GM18867 (cell line): Measurements from ENCODE around the gene DGKD.

Experiments used
- ATAC-seq: cut with Tn5 transposase; IDR thresholded peaks from one replicate; pipeline ENCODE4 v1.9.1; 2021; ENCODE audit warnings: mild to moderate bottlenecking, moderate library complexity; ENCODE audit not compliant: unreplicated experiment

The DGKD gene

GRCh38 chr2:233409286-233409991 is 55.1 kb downstream of the DGKD start:
- ATAC-seq, result no peak

GRCh38 chr2:233410196-233410760 is 56.0 kb downstream of the DGKD start:
- no peak for ATAC-seq

DNA sequence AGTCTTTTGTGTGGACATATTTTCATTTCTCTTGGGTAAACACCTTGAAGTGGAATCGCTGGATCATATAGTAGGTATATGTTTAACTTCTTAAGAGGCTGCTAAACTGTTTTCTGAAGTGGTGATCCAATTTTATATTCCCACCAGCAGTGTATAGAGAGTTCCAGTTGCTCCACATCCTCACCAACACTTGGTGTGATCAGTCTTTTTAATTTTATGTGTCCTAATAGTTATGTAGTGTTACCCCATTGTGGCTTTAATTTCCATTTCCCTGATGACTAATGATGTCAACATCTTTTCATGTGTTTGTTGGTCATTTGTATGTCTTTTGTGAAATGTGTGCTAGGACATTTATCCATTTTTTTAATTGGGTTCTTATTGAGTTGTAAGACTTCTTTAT is 56.9 kb downstream of the DGKD start:
- ATAC-seq, result no peak

DNA sequence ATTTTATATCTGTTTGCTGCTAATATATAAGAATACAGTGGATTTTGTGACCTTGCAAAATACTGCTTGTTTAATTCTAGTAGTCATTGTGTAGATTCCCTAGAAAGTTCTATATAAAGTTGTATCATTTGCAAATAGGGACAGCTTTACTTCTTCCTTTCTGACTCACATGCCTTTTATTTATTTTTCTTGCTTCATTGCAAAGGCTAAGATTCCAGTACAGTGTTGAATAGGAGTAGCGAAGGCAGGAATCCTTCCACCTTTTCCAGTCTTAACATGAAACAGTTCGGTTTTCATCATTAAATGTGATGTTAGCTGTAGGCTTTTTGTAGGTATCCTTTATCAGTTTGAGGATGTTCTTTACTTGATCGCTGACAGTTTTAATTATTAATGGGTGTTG is 58.1 kb downstream of the DGKD start:
- no peak for ATAC-seq

DNA sequence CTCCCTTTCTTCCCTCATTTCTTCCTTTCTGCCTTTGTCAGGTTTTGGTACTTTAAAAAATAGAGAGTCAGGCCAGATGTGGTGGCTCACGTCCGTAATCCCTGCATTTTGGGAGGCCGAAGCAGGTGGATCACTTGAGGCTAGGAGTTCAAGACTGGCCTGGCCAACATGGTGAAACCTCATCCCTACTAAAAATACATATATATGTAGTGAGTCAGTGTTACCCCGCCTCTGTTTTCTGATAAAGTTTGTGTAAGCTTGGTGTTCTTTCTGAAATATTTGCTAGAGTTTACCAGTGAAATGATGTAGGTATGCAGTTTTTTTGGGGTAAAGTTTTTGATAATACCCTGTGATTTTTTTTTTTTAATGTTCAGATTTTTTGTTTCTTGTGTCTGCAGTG is 58.8 kb downstream of the DGKD start:
- ATAC-seq, result no peak

DNA sequence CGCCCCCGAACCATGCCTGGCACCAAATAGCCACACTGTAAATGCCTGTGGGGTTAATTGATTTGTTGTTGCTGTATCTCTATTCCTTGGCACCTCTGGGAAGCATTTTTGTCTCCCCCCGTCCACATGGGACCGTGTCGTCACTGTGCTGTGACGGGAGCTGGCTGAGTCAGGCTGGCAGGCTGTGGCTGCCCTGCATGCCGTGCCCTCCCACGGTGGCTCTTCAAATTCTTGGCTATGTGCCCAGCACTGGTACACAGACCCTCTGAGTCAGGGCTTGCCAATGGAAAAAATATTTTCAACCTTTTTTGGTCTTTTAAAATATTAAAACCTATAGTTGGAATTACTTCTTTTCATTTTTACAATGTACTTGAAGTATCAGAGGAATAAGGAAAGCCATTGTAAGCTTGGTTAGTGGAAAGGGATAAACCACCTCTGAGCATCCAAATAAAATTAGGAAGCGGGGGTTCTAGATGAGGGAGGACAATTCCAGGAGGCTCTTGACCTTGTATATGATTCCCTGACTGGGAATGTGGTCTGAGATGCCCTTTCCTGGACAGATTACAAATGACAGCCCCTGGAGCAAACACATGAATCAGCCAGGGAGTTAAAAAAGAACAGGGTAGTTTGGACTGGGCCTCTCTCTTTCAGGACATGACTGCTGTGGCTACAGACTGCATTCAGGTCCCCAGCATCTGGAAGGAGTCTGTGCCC is 59.4 kb downstream of the DGKD start:
- no peak for ATAC-seq

DNA sequence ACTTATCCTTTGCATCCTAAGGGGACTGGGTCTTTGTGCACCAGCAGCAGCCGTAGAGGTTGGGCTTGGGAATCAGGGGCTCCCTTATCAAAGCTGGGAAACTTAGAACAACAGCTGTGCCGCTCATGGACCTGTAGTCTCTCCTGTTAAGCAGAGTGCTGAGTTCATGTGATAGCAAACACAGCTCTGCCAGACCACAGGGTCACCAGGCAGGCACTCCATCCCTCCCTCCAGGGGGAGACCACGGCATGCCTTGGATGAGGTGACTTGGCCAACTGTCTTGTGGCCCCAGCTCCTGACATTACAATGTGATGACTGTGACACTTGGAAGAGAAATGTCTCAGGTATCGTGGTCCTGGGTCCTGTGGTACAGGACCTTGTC is 60.0 kb downstream of the DGKD start:
- no peak for ATAC-seq

GRCh38 chr2:233414777-233415570 is 60.7 kb downstream of the DGKD start:
- no peak for ATAC-seq

DNA sequence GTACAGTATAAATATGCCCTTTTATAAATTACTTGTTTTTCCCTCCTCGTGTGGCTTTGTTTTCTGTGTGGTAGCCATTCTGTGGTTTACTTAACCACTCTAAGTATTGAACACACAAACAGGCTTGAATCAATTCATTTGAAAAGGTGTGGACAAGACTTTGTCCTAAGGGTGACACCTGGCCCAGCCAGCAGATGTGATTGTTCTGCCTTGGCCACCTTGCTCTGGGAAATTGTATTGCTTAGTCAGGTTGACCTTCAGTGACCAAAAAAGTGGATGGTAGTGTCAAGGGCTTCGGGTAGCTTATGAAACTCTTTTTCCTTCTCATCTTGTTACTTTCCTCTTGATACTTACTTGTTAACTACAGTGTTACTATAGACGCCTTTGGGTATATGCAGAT is 61.9 kb downstream of the DGKD start:
- no peak for ATAC-seq

GRCh38 chr2:233416706-233417105 is 62.4 kb downstream of the DGKD start:
- no peak for ATAC-seq

DNA sequence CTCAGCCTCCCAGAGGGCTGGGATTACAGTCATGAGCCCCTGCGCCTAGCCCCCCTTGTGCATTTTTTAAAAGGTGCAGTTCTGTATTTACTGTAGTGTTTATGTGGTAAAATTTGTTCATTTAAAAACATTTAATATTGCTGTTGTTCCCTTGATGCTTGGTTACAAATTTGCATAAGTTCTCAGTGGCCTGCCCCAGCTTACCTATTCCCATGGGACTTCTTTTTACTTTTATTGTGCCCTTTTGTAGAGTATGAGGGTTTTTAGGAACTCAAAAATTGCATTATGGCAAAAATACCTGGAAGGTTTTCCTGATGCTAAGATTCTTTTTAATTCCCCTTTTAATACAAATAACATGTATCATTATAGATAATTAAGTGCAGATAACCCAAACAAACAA is 63.0 kb downstream of the DGKD start:
- ATAC-seq, result no peak

- ATAC-seq, result no peak
Observed at GRCh38 chr2:233418052-233418760, 63.9 kb downstream of the DGKD start.

- peak; percentile 50 for ATAC-seq
Observed at GRCh38 chr2:233418761-233419546, 64.7 kb downstream of the DGKD start.

GRCh38 chr2:233419602-233420391 is 65.5 kb downstream of the DGKD start:
- peak; percentile 42 for ATAC-seq

- ATAC-seq, result no peak
Observed at GRCh38 chr2:233421091-233421816, 67.0 kb downstream of the DGKD start.

- ATAC-seq, result no peak
Observed at GRCh38 chr2:233422050-233422639, 67.9 kb downstream of the DGKD start.

DNA sequence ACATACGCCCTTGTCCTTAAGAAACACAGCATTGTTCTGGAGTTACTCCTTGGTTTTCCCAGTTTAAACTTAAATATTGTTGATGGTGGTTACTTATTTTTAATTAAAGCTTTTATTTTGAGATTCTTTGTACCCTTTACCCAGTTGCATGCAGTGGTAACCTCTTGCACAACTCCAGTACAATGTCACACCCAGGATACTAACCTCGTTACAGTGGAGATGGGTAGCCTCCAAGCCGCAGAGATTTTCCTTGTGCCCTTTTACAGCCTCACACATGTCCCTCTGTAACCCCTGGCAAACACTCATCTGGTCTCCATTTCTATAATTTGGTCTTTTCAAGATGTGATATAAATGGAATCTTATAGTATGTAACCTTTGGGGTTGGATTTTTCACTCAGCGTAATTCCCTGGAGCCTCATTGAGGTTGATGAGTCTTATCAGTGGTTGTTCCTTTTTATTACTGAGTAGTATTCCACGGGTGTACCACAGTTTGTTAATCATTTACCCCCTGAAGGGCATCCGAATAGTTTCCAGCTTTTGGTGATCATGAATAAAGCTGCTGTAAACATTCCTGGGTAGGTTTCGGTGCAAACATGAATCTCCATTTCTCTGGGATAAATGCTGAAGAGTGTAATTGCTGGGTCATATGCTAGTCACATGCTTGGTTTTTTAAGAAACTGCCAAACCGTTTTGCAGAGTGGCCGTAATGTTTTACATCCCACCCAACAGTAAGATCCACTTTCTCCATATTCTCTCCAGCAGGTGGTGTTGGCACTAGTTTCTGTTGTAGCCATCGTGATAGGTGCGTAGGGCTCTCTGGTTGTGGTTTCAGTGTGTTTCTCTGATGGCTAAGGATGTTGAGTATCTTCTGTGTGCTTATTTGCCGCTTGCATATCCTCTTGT is 68.6 kb downstream of the DGKD start:
- ATAC-seq, result no peak
